GM12878 (cell line): ENCODE measurements around the gene MBOAT7. TPM values are rescaled to one million over a fixed set of nuclear protein-coding genes. Genes with fewer than 3 reads are reported as not detected.
A peak's percentile ranks its signal among the peaks of the same experiment; 100 is the strongest.
"Not testable (repeated sequence)": the region's sequence is repeated elsewhere in the genome, so short reads cannot be mapped to it uniquely, and the experiment has no call there.

Experiments used
- ATAC-seq: fragments of 200-7000 bp; cut with Tn5 transposase; 3 replicates; pipeline ENCODE4 v1.9.1; 2020; ENCODE audit warnings: mild to moderate bottlenecking, moderate library complexity
- BruUV-seq: library from RNA; stranded (reverse); fragments of 400-500 nt; replicated peaks from 2 replicates; lab custom pipeline; 2021; lab: Mats Ljungman, UMichigan
- CTCF ChIA-PET: fragments of 300-600 bp; sonication (Branson Sonifier 250); formaldehyde crosslinking; extraction: SDS; loops from one replicate; lab custom pipeline; 2021; ENCODE audit warnings: inconsistent platforms; lab: Yijun Ruan, JAX
- POLR2A ChIA-PET: fragments of 350-600 bp; formaldehyde crosslinking; extraction: SDS; loops from one replicate; lab custom pipeline; 2021; ENCODE audit warnings: inconsistent platforms; lab: Charles Lee
- RAD21 ChIA-PET: fragments of 300-600 bp; sonication (Branson Sonifier 250); formaldehyde crosslinking; loops from one replicate; lab custom pipeline; 2023; ENCODE audit warnings: antibody characterized with exemption; ENCODE audit not compliant: unreplicated experiment; lab: Charles Lee
- SMC1A ChIA-PET: fragments of 300-600 bp; sonication (Branson Sonifier 250); formaldehyde crosslinking; loops from one replicate; lab custom pipeline; 2023; ENCODE audit not compliant: unreplicated experiment, uncharacterized antibody; lab: Charles Lee
- DNase-seq: peaks from one replicate; pipeline ENCODE4 v3.0.0-alpha.2; 2011; ENCODE audit warnings: low read depth, low spot score
- FAIRE-seq: peaks from 3 replicates; lab custom pipeline; 2011; peaks lifted over from hg19 to GRCh38; lab: Jason Lieb, UNC
- H2AFZ ChIP-seq: 2 replicates; pipeline ENCODE4 v1.6.0; 2011; ENCODE audit warnings: low read depth, low read length, control low read depth; ENCODE audit not compliant: control insufficient read depth
- H3K27ac ChIP-seq: 2 replicates; pipeline ENCODE4 v1.5.1; 2011; ENCODE audit warnings: control low read depth; ENCODE audit not compliant: control insufficient read depth, insufficient read depth
- H3K27me3 ChIP-seq, 2 experiments: replicated peaks in 1 of 2; 2 replicates each; pipeline versions ENCODE4 v1.6.0 to v1.6.1; 2011; ENCODE audit warnings: low read length in 1 of 2; ENCODE audit not compliant: control insufficient read depth in 2 of 2, insufficient read depth in 2 of 2
- H3K36me3 ChIP-seq, 2 experiments: 2 replicates each; pipeline ENCODE4 v1.5.1; 2011; ENCODE audit warnings: low read length in 1 of 2; ENCODE audit not compliant: control insufficient read depth in 2 of 2, insufficient read depth in 2 of 2
- H3K4me1 ChIP-seq: 2 replicates; pipeline ENCODE4 v1.6.1; 2011; ENCODE audit warnings: mild to moderate bottlenecking, low read length, moderate library complexity, mixed read lengths; ENCODE audit not compliant: control insufficient read depth, insufficient read depth
- H3K4me2 ChIP-seq: 2 replicates; pipeline ENCODE4 v1.6.0; 2011; ENCODE audit warnings: control low read depth; ENCODE audit not compliant: control insufficient read depth, insufficient read depth
- H3K4me3 ChIP-seq: fragments of 200-600 bp; sonication (generic); 2 replicates; pipeline ENCODE4 v1.5.1; 2016
- H3K79me2 ChIP-seq: 2 replicates; pipeline ENCODE4 v1.6.0; 2011; ENCODE audit warnings: low read length; ENCODE audit not compliant: control insufficient read depth, insufficient read depth
- H3K9ac ChIP-seq: 2 replicates; pipeline ENCODE4 v1.8.0; 2011; ENCODE audit warnings: low read length, control low read depth, mixed read lengths; ENCODE audit not compliant: control insufficient read depth, insufficient read depth
- H3K9me3 ChIP-seq: replicated peaks from 3 replicates; pipeline ENCODE4 v1.5.1; 2011; ENCODE audit warnings: mild to moderate bottlenecking, low read length; ENCODE audit not compliant: control insufficient read depth, insufficient read depth
- H4K20me1 ChIP-seq: 2 replicates; pipeline ENCODE4 v1.6.0; 2011; ENCODE audit not compliant: control insufficient read depth, insufficient read depth
- WGBS: methylation state at CpG from one replicate; pipeline ENCODE4 v1.1.6; 2016; ENCODE audit warnings: low lambda C conversion rate; ENCODE audit not compliant: insufficient replicate concordance, insufficient coverage; ENCODE audit errors: missing lambda C conversion rate; 5-methylcytosine and 5-hydroxymethylcytosine counted together
- in situ Hi-C: fragments of 300-500 bp; cut with MboI; formaldehyde crosslinking; loops from 9 replicates; pipeline ENCODE4 v1.14.3; 2018; ENCODE audit warnings: mixed read lengths
- intact Hi-C: fragments of 100-400 bp; cut with micrococcal nuclease; formaldehyde crosslinking; loops from one replicate; pipeline ENCODE4 v1.14.2; 2022; ENCODE audit not compliant: unreplicated experiment
- polyA plus RNA-seq, 11 experiments: library from polyadenylated mRNA; depleted of rRNA in 4 of 11; unstranded in 6 of 11; stranded (reverse) in 5 of 11; fragments of >200 nt; fragmentation: Nextera tagmentation in 4 of 11; fragmentation: Illumina TruSeq in 1 of 11; extraction: Ambion mirVana in 4 of 11; extraction: Trizol in 1 of 11; gene quantifications; 1 replicate in 1 of 11; 2 replicates in 10 of 11; pipeline versions ENCODE4 v1.2.1 to v1.2.3, GENCODE V29; 2011 to 2016; ENCODE audit warnings: inconsistent platforms in 2 of 11, missing spikeins in 2 of 11, low read depth in 1 of 11
- total RNA-seq, 4 experiments: library from RNA; depleted of rRNA in 3 of 4; stranded (reverse); fragments of >200 nt in 3 of 4; fragmentation: Illumina TruSeq in 1 of 4; extraction: Trizol in 1 of 4; gene quantifications; 2 replicates each; pipeline versions ENCODE4 v1.2.1 to v1.2.3, GENCODE V29; 2013 to 2021

Gene MBOAT7
- total and polyA plus RNA-seq, 10 of the 15 experiments (the other 5 are each of a cell fraction or from before 2014, with no cell fraction given) = 0.69 to 44.5 (median 21.7) TPM

GRCh38 chr19:54223937-54224281 lies 34.5 kb upstream of the MBOAT7 start:
- H3K27ac ChIP-seq, H3K79me2 ChIP-seq, H3K4me3 ChIP-seq, H3K27me3 ChIP-seq, ATAC-seq, in situ Hi-C loops, BruUV-seq, intact Hi-C loops, H3K36me3 ChIP-seq, H2AFZ ChIP-seq, H3K4me1 ChIP-seq, RAD21 ChIA-PET, POLR2A ChIA-PET, FAIRE-seq, H3K9me3 ChIP-seq, DNase-seq, H3K9ac ChIP-seq, H3K4me2 ChIP-seq, H4K20me1 ChIP-seq: not testable (repeated sequence)
- CTCF ChIA-PET = interaction anchor here (0.9 kb wide), 1 partner anchor 8 kb away, joined by 3 read pairs; no protein-coding TSS in a partner anchor
- SMC1A ChIA-PET = interaction anchor here (0.6 kb wide), 1 partner anchor 24 kb away, joined by 3 read pairs; no protein-coding TSS in a partner anchor
- WGBS = 28% methylated on average over 5 of the region's 5 CpGs

DNA sequence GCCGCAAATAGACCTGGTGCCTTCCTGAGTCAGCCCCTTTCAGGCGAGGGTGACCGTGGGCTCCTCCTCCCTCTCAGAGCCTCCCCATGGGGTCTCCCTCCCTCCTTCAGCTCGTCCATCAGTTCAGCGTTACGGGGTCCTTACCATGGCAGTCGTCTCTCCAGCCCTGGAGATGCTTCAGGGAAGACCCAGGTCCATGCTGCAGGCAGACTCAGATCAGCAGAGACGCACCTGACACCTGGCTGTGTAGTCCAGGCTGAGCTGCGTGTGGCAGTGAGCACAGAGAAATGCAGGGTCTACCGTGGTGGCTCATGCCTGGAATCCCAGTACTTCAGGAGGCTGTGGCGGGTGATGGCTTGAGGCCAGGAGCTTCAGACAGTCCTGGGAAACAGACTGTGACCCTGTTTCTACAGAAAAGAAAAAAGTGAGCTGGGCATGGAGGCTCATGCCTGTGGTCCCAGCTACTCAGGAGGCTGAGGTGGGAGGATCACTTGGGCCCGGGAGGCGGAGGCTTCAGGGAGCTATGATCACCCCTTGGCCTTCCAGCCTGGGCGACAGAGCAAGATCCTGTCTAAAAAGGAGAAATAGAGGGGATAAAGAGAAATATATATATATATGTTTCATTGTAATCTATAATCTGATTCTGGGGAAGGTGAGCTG lies 34.0 kb upstream of the MBOAT7 start:
- peak; percentile 7 for FAIRE-seq
- SMC1A ChIA-PET = interaction anchor here (0.6 kb wide), 1 partner anchor 23 kb away, joined by 3 read pairs; no protein-coding TSS in a partner anchor
- DNase-seq, RAD21 ChIA-PET, H2AFZ ChIP-seq, H3K79me2 ChIP-seq, H3K27ac ChIP-seq, H3K4me3 ChIP-seq, H3K4me1 ChIP-seq, BruUV-seq, H3K4me2 ChIP-seq, POLR2A ChIA-PET, H3K9ac ChIP-seq, H3K9me3 ChIP-seq, H3K36me3 ChIP-seq, H3K27me3 ChIP-seq, in situ Hi-C loops, intact Hi-C loops, H4K20me1 ChIP-seq: not testable (repeated sequence)
- CTCF ChIA-PET = interaction anchor here (0.9 to 1.0 kb wide), 2 partner anchors 9 to 43 kb away, joined by 3 to 6 read pairs; no protein-coding TSS in a partner anchor
- peak; percentile 28; the same call in 2 of the 3 replicates for ATAC-seq
- WGBS = 24% methylated on average over 14 of the region's 14 CpGs

DNA sequence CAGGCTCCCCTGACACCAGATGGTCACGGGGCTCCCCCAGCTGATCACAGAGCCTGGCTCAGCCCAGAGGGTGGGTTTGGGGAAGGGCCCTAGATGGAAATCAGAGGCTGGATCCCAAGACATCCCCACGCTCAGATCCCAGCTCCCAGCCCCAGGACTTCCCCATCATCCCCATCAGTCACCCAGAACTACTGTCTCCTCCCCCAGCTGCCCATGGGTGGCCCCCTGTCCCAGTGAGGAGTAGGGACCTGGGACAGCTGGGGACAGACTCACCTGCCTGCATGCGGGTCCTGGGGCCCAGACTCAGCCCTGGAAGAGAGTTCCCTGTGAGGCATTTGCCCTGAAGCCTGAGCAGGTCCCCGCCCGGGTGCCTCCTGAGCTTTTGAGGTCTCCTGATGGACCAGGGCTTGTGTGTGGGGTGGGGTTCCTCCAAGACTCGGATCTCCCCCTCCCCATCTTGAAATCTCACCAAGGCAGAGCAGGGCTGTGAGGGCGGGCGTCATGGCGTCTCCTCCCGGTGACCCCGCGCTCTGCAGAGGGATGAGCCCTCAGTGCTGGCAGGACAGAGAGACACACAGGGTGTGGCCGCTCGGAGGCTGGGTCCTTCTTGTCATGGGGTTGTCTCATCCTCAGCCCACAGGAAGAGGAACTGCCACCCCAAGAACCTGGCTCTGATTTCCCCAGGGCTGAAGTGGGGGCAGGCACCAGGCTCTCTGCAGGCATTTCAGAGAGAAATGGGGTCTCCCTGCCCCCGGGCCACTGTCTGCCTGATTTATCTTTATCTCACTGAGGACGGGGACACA lies 33.3 kb upstream of the MBOAT7 start, which contains the start of gene LILRB3:
LILRB3 (minus strand) TSS at position 534 of the 803 bp plus-strand sequence; CDS start at position 503, 31 bp downstream.
- POLR2A ChIA-PET, H3K79me2 ChIP-seq, in situ Hi-C loops, H3K4me3 ChIP-seq, H3K9ac ChIP-seq, H2AFZ ChIP-seq, DNase-seq, RAD21 ChIA-PET, H3K9me3 ChIP-seq, SMC1A ChIA-PET, H3K27me3 ChIP-seq, H3K4me2 ChIP-seq, intact Hi-C loops, FAIRE-seq, H4K20me1 ChIP-seq, H3K27ac ChIP-seq, BruUV-seq, H3K4me1 ChIP-seq, H3K36me3 ChIP-seq: not testable (repeated sequence)
- CTCF ChIA-PET = interaction anchor here (1.0 to 1.2 kb wide), 2 partner anchors 10 to 43 kb away, joined by 3 to 6 read pairs; no protein-coding TSS in a partner anchor
- 34% methylated on average over 16 of the region's 16 CpGs for WGBS
- ATAC-seq = peak; percentile 43
